ENCODE results near the gene KIF6. TPM values are rescaled to one million over a fixed set of nuclear protein-coding genes. Genes with fewer than 3 reads are reported as not detected.

KIF6 gene
- total RNA-seq, 2 experiments from 2014 or later, result not detected

GRCh38 chr6:39342692-39343395, 382.4 kb downstream of the KIF6 start:
- Mint-ChIP-seq H3K9me3 (no peaks in the 10 kb centered on the region), H3K4me3 (no peak overlapping the region), H3K4me1 (peaks cover 11% of the 10 kb centered on the region), H3K36me3 (ENCODE audit: low read depth) (no peaks in the 10 kb centered on the region), H3K27ac (no peak overlapping the region), H3K27me3 (peaks cover 8% of the 10 kb centered on the region)
- ChIA-PET POLR2A (no interaction called here), CTCF (no interaction called here)
- DNase-seq, result no peak

GRCh38 chr6:39341937-39342336, 383.3 kb downstream of the KIF6 start:
- no peaks in the 10 kb centered on the region for H3K36me3 Mint-ChIP-seq (ENCODE audit: low read depth)
- H3K4me1 Mint-ChIP-seq, result peaks cover 11% of the 10 kb centered on the region
- CTCF ChIA-PET, result no interaction called here
- H3K27ac Mint-ChIP-seq, result no peak overlapping the region
- H3K27me3 Mint-ChIP-seq, result peaks cover 11% of the 10 kb centered on the region
- no peaks in the 10 kb centered on the region for H3K9me3 Mint-ChIP-seq
- POLR2A ChIA-PET, result no interaction called here
- DNase-seq, result no peak
- H3K4me3 Mint-ChIP-seq, result no peak overlapping the region

- Mint-ChIP-seq H3K4me1 (peaks cover 17% of the 10 kb centered on the region), H3K9me3 (no peaks in the 10 kb centered on the region), H3K27me3 (peaks cover 11% of the 10 kb centered on the region), H3K4me3 (no peak overlapping the region), H3K36me3 (ENCODE audit: low read depth) (no peaks in the 10 kb centered on the region), H3K27ac (no peak overlapping the region)
- DNase-seq, result no peak
- ChIA-PET POLR2A (no interaction called here), CTCF (interaction anchor here (1.1 kb wide), 1 partner anchor 9 kb away, joined by 3 read pairs; no protein-coding TSS in a partner anchor)
These were observed 383.9 kb downstream of the KIF6 start for GRCh38 chr6:39341352-39341751.

- H3K4me3 Mint-ChIP-seq, result no peak overlapping the region
- no peak for DNase-seq
- no peaks in the 10 kb centered on the region for H3K36me3 Mint-ChIP-seq (ENCODE audit: low read depth)
- ChIA-PET POLR2A (no interaction called here), CTCF (interaction anchor here (1.5 kb wide), 1 partner anchor 9 kb away, joined by 3 read pairs; no protein-coding TSS in a partner anchor)
- H3K4me1 Mint-ChIP-seq, result peaks cover 24% of the 10 kb centered on the region
- no peaks in the 10 kb centered on the region for H3K9me3 Mint-ChIP-seq
- no peak overlapping the region for H3K27ac Mint-ChIP-seq
- H3K27me3 Mint-ChIP-seq, result peaks cover 16% of the 10 kb centered on the region
These were observed 385.2 kb downstream of the KIF6 start for GRCh38 chr6:39339868-39340550.

- H3K27ac Mint-ChIP-seq, result no peak overlapping the region
- H3K36me3 Mint-ChIP-seq (ENCODE audit: low read depth), result no peaks in the 10 kb centered on the region
- ChIA-PET POLR2A (no interaction called here), CTCF (interaction anchor here (1.5 kb wide), 1 partner anchor 8 kb away, joined by 3 read pairs; no protein-coding TSS in a partner anchor)
- no peak for DNase-seq
- peaks cover 24% of the 10 kb centered on the region for H3K4me1 Mint-ChIP-seq
- H3K4me3 Mint-ChIP-seq, result no peak overlapping the region
- H3K9me3 Mint-ChIP-seq, result no peaks in the 10 kb centered on the region
- H3K27me3 Mint-ChIP-seq, result peaks cover 16% of the 10 kb centered on the region
These were observed 385.9 kb downstream of the KIF6 start for GRCh38 chr6:39339096-39339867.

GRCh38 chr6:39338397-39338796, 386.8 kb downstream of the KIF6 start:
- Mint-ChIP-seq H3K4me3 (no peak overlapping the region), H3K4me1 (peaks cover 18% of the 10 kb centered on the region), H3K27me3 (peaks cover 16% of the 10 kb centered on the region), H3K36me3 (ENCODE audit: low read depth) (no peaks in the 10 kb centered on the region), H3K27ac (no peak overlapping the region), H3K9me3 (no peaks in the 10 kb centered on the region)
- ChIA-PET CTCF (no interaction called here), POLR2A (no interaction called here)
- DNase-seq, result no peak

- Mint-ChIP-seq H3K36me3 (ENCODE audit: low read depth) (no peaks in the 10 kb centered on the region), H3K9me3 (no peaks in the 10 kb centered on the region), H3K4me1 (peaks cover 13% of the 10 kb centered on the region), H3K27ac (no peak overlapping the region), H3K4me3 (no peak overlapping the region), H3K27me3 (peaks cover 29% of the 10 kb centered on the region)
- POLR2A ChIA-PET, result no interaction called here
- no peak for DNase-seq
- CTCF ChIA-PET, result interaction anchor here (1.1 kb wide), 1 partner anchor 9 kb away, joined by 3 read pairs; no protein-coding TSS in a partner anchor
These were observed 389.2 kb downstream of the KIF6 start for GRCh38 chr6:39335780-39336545.

GRCh38 chr6:39333644-39334438, 391.4 kb downstream of the KIF6 start:
- ChIA-PET POLR2A (no interaction called here), CTCF (no interaction called here)
- Mint-ChIP-seq H3K36me3 (ENCODE audit: low read depth) (no peaks in the 10 kb centered on the region), H3K27ac (no peak overlapping the region), H3K27me3 (peaks cover 31% of the 10 kb centered on the region), H3K9me3 (no peaks in the 10 kb centered on the region), H3K4me1 (peaks cover 13% of the 10 kb centered on the region), H3K4me3 (no peak overlapping the region)
- no peak for DNase-seq

- no peak overlapping the region for H3K27ac Mint-ChIP-seq
- ChIA-PET CTCF (interaction anchor here (1.1 kb wide), 1 partner anchor 10 kb away, joined by 3 read pairs; no protein-coding TSS in a partner anchor), POLR2A (no interaction called here)
- no peak for DNase-seq
- H3K27me3 Mint-ChIP-seq, result peaks cover 16% of the 10 kb centered on the region
- H3K36me3 Mint-ChIP-seq (ENCODE audit: low read depth), result no peaks in the 10 kb centered on the region
- H3K9me3 Mint-ChIP-seq, result no peaks in the 10 kb centered on the region
- no peaks in the 10 kb centered on the region for H3K4me1 Mint-ChIP-seq
- H3K4me3 Mint-ChIP-seq, result no peak overlapping the region
These were observed 394.7 kb downstream of the KIF6 start for GRCh38 chr6:39330476-39330875.

- no peak overlapping the region for H3K4me3 Mint-ChIP-seq
- no peaks in the 10 kb centered on the region for H3K9me3 Mint-ChIP-seq
- no peak overlapping the region for H3K27ac Mint-ChIP-seq
- H3K36me3 Mint-ChIP-seq (ENCODE audit: low read depth), result no peaks in the 10 kb centered on the region
- ChIA-PET CTCF (no interaction called here), POLR2A (no interaction called here)
- H3K27me3 Mint-ChIP-seq, result peaks cover 16% of the 10 kb centered on the region
- no peak for DNase-seq
- no peaks in the 10 kb centered on the region for H3K4me1 Mint-ChIP-seq
These were observed 395.2 kb downstream of the KIF6 start for GRCh38 chr6:39330057-39330456.

GRCh38 chr6:39328066-39328465, 397.1 kb downstream of the KIF6 start:
- H3K27me3 Mint-ChIP-seq, result peaks cover 13% of the 10 kb centered on the region
- no peak overlapping the region for H3K4me3 Mint-ChIP-seq
- DNase-seq, result no peak
- CTCF ChIA-PET, result no interaction called here
- no peaks in the 10 kb centered on the region for H3K36me3 Mint-ChIP-seq (ENCODE audit: low read depth)
- POLR2A ChIA-PET, result interaction anchor here (0.5 kb wide), 1 partner anchor 625 kb away, joined by 5 read pairs; no protein-coding TSS in a partner anchor
- no peak overlapping the region for H3K27ac Mint-ChIP-seq
- no peaks in the 10 kb centered on the region for H3K9me3 Mint-ChIP-seq
- H3K4me1 Mint-ChIP-seq, result no peaks in the 10 kb centered on the region

GRCh38 chr6:39327507-39327906, 397.7 kb downstream of the KIF6 start:
- ChIA-PET CTCF (interaction anchor here (0.7 kb wide), 1 partner anchor 9 kb away, joined by 3 read pairs; no protein-coding TSS in a partner anchor), POLR2A (interaction anchor here (0.5 kb wide), 1 partner anchor 624 kb away, joined by 5 read pairs; no protein-coding TSS in a partner anchor)
- Mint-ChIP-seq H3K4me3 (no peak overlapping the region), H3K4me1 (no peaks in the 10 kb centered on the region), H3K9me3 (no peaks in the 10 kb centered on the region), H3K27me3 (peaks cover 8% of the 10 kb centered on the region), H3K27ac (no peak overlapping the region), H3K36me3 (ENCODE audit: low read depth) (no peaks in the 10 kb centered on the region)
- no peak for DNase-seq

Data from activated CD4-positive, alpha-beta T cell treated with anti-CD3 and anti-CD28 coated beads, Interleukin-2, amount 10 ng/mL, durations not matched to agents 7 days and 5 days (primary cell).